CD14-positive monocyte (primary cell): ENCODE measurements around the gene SNX9. TPM values are rescaled to one million over a fixed set of nuclear protein-coding genes. Genes with fewer than 3 reads are reported as not detected.

ENCODE experiments used
- DNase-seq, 3 donors: peaks; one replicate each; pipeline ENCODE4 v3.0.0-alpha.2; 2011 to 2022
- H2AFZ ChIP-seq: 2 replicates; pipeline ENCODE4 v1.6.0; 2012; ENCODE audit warnings: mild to moderate bottlenecking, low read depth, low read length, inconsistent platforms; ENCODE audit not compliant: insufficient read depth, poor library complexity, severe bottlenecking
- H3K27ac ChIP-seq, 2 donors: 1 replicate in 1 of 2; 2 replicates in 1 of 2; pipeline ENCODE4 v1.5.1; 2012 to 2013; ENCODE audit warnings: low read length in 2 of 2, control low read depth in 1 of 2, inconsistent platforms in 1 of 2, low read depth in 1 of 2, mild to moderate bottlenecking in 1 of 2
- H3K27me3 ChIP-seq, 2 donors: one replicate each; pipeline versions ENCODE4 v1.6.0 to v1.6.1; 2011 to 2013; ENCODE audit warnings: low read length in 2 of 2; ENCODE audit not compliant: control insufficient read depth in 2 of 2, insufficient read depth in 2 of 2
- H3K36me3 ChIP-seq, 2 donors: replicated peaks in 1 of 2; 1 replicate in 1 of 2; 2 replicates in 1 of 2; pipeline versions ENCODE4 v1.5.1 to v1.6.1; 2012 to 2013; ENCODE audit warnings: low read length in 2 of 2, control low read depth in 1 of 2, inconsistent platforms in 1 of 2, mild to moderate bottlenecking in 1 of 2; ENCODE audit not compliant: insufficient read depth in 2 of 2, control insufficient read depth in 1 of 2
- H3K4me1 ChIP-seq, 2 donors: 1 replicate in 1 of 2; 2 replicates in 1 of 2; pipeline versions ENCODE4 v1.5.1 to v1.6.1; 2012 to 2013; ENCODE audit warnings: low read length in 2 of 2, control low read depth in 1 of 2, inconsistent platforms in 1 of 2, mild to moderate bottlenecking in 1 of 2, moderate library complexity in 1 of 2; ENCODE audit not compliant: insufficient read depth in 2 of 2, control insufficient read depth in 1 of 2
- H3K4me2 ChIP-seq: replicated peaks from 2 replicates; pipeline ENCODE3; 2012; ENCODE audit warnings: low read length, moderate library complexity, mild to moderate bottlenecking; ENCODE audit not compliant: poor library complexity, severe bottlenecking; ENCODE audit errors: extremely low read depth
- H3K4me3 ChIP-seq, 3 experiments: fragments of 200-600 bp in 1 of 3; sonication (generic) in 1 of 3; replicated peaks in 1 of 3; 1 replicate in 2 of 3; 2 replicates in 1 of 3; pipeline ENCODE4 v1.5.1; 2011 to 2013; ENCODE audit warnings: low read length in 3 of 3, mild to moderate bottlenecking in 3 of 3, control low read depth in 2 of 3, low read depth in 2 of 3, inconsistent platforms in 1 of 3, moderate library complexity in 1 of 3
- H3K79me2 ChIP-seq: 2 replicates; pipeline ENCODE4 v1.6.0; 2012; ENCODE audit warnings: mild to moderate bottlenecking, control low read depth, inconsistent platforms, low read length, moderate library complexity; ENCODE audit not compliant: insufficient read depth
- H3K9ac ChIP-seq: 2 replicates; pipeline ENCODE4 v1.6.0; 2017; ENCODE audit warnings: low read length, mild to moderate bottlenecking; ENCODE audit not compliant: insufficient read depth, poor library complexity, severe bottlenecking
- H3K9me3 ChIP-seq, 2 donors: replicated peaks in 1 of 2; 1 replicate in 1 of 2; 2 replicates in 1 of 2; pipeline versions ENCODE4 v1.5.1 to v1.6.1; 2012 to 2013; ENCODE audit warnings: low read length in 2 of 2, control low read depth in 1 of 2; ENCODE audit not compliant: control insufficient read depth in 1 of 2, insufficient read depth in 1 of 2
- H4K20me1 ChIP-seq: 2 replicates; pipeline ENCODE4 v1.6.0; 2012; ENCODE audit warnings: mild to moderate bottlenecking, low read length, control low read depth, moderate library complexity; ENCODE audit not compliant: insufficient read depth
- H3K27ac Mint-ChIP-seq, 7 donors: one replicate each; pipeline ENCODE4 v1.8.0; 2020; ENCODE audit warnings: mild to moderate bottlenecking in 7 of 7, mixed read lengths in 7 of 7, moderate library complexity in 6 of 7, inconsistent platforms in 2 of 7
- H3K27me3 Mint-ChIP-seq, 3 donors: one replicate each; pipeline ENCODE4 v1.8.0; 2021 to 2022; ENCODE audit warnings: low read depth in 3 of 3, mild to moderate bottlenecking in 3 of 3, mixed read lengths in 3 of 3, moderate library complexity in 3 of 3, inconsistent platforms in 1 of 3
- H3K36me3 Mint-ChIP-seq, 2 donors: one replicate each; pipeline ENCODE4 v1.8.0; 2020; ENCODE audit warnings: mixed read lengths in 2 of 2, inconsistent platforms in 1 of 2, mild to moderate bottlenecking in 1 of 2
- H3K4me1 Mint-ChIP-seq: one replicate; pipeline ENCODE4 v1.8.0; 2020; ENCODE audit warnings: mild to moderate bottlenecking, mixed read lengths
- H3K4me3 Mint-ChIP-seq, 2 donors: one replicate each; pipeline ENCODE4 v1.8.0; 2020; ENCODE audit warnings: mild to moderate bottlenecking in 2 of 2, mixed read lengths in 2 of 2, moderate library complexity in 1 of 2
- H3K9me3 Mint-ChIP-seq, 7 donors: one replicate each; pipeline ENCODE4 v1.8.0; 2020 to 2022; ENCODE audit warnings: mixed read lengths in 7 of 7, mild to moderate bottlenecking in 6 of 7, moderate library complexity in 6 of 7, inconsistent platforms in 2 of 7
- CTCF ChIP-seq: fragments of 200-600 bp; IDR thresholded peaks from one replicate; pipeline ENCODE4 v1.8.0; 2022; ENCODE audit warnings: antibody characterized with exemption, mild to moderate bottlenecking
- WGBS: methylation state at CpG from one replicate; pipeline ENCODE4 v1.1.5; 2013; ENCODE audit warnings: missing lambda C conversion rate; ENCODE audit not compliant: insufficient coverage; 5-methylcytosine and 5-hydroxymethylcytosine counted together
- intact Hi-C, 2 donors: fragments of 100-400 bp; cut with micrococcal nuclease; formaldehyde crosslinking; loops; one replicate each; pipeline versions ENCODE4 v1.15.0 to v1.15.1; 2023
- polyA plus RNA-seq, 3 donors: library from polyadenylated mRNA; depleted of rRNA in 1 of 3; unstranded in 2 of 3; stranded (reverse) in 1 of 3; fragments of 300-500 nt in 2 of 3; fragments of >200 nt in 1 of 3; fragmentation: Illumina TruSeq in 2 of 3; gene quantifications; 1 replicate in 2 of 3; 2 replicates in 1 of 3; pipeline ENCODE4 v1.2.3, GENCODE V29; 2012 to 2021

SNX9 gene
- polyA plus RNA-seq, 3 donors: 5.5 to 8.1 (median 7.2) TPM

GRCh38 chr6:157985378-157986155, 162.5 kb downstream of the SNX9 start:
- peak overlapping the region in 1 of 7 donors; percentile 25 for H3K27ac Mint-ChIP-seq
- peak overlapping the region in 1 of 2 donors; percentile 4 for H3K4me3 Mint-ChIP-seq
- Histone ChIP-seq H3K79me2 (no peaks in the 10 kb centered on the region), H3K36me3 (no peaks in the 10 kb centered on the region), H3K4me3 (no peak overlapping the region), H3K4me2 (no peak overlapping the region), H3K27ac (no peak overlapping the region), H3K9me3 (peaks cover 0 to 6% of the 10 kb centered on the region in 2 donors), H3K9ac (no peak overlapping the region), H3K4me1 (peaks cover 28 to 34% of the 10 kb centered on the region in 2 donors), H2AFZ (no peak overlapping the region), H4K20me1 (no peaks in the 10 kb centered on the region), H3K27me3 (peaks cover 11 to 21% of the 10 kb centered on the region in 2 donors)
- WGBS: 99% methylated on average over 10 of the region's 13 CpGs
- H3K9me3 Mint-ChIP-seq: peaks cover 0 to 2% (median 0%) of the 10 kb centered on the region in 7 donors
- intact Hi-C loops: no loop called here
- H3K4me1 Mint-ChIP-seq: peaks cover 33% of the 10 kb centered on the region
- DNase-seq: no peak
- no peak for TF ChIP-seq CTCF
- H3K36me3 Mint-ChIP-seq: peaks cover 4 to 5% of the 10 kb centered on the region in 2 donors
- H3K27me3 Mint-ChIP-seq: peaks cover 22 to 54% (median 32%) of the 10 kb centered on the region in 3 donors

- Mint-ChIP-seq H3K4me3 (no peak overlapping the region), H3K36me3 (peaks cover 2% of the 10 kb centered on the region in 2 donors), H3K27me3 (peaks cover 7 to 31% (median 16%) of the 10 kb centered on the region in 3 donors), H3K27ac (peak overlapping the region in 1 of 7 donors; percentile 12), H3K4me1 (peaks cover 23% of the 10 kb centered on the region), H3K9me3 (peaks cover 0 to 1% (median 0%) of the 10 kb centered on the region in 7 donors)
- no peak for TF ChIP-seq CTCF
- Histone ChIP-seq H2AFZ (no peak overlapping the region), H3K9me3 (no peaks in the 10 kb centered on the region), H3K27ac (no peak overlapping the region), H3K4me3 (no peak overlapping the region), H3K27me3 (peaks cover under 1 to 4% of the 10 kb centered on the region in 2 donors), H3K36me3 (no peaks in the 10 kb centered on the region), H3K9ac (no peak overlapping the region), H3K4me1 (peaks cover 13 to 15% of the 10 kb centered on the region in 2 donors), H3K4me2 (no peak overlapping the region), H3K79me2 (no peaks in the 10 kb centered on the region), H4K20me1 (no peaks in the 10 kb centered on the region)
- 95% methylated on average over 15 of the region's 20 CpGs for WGBS
- no peak for DNase-seq
- intact Hi-C loops: no loop called here
Observed at GRCh38 chr6:157987788-157988699, 165.0 kb downstream of the SNX9 start.
